Osteocyte (in vitro differentiated cells): Measurements from ENCODE around the gene ACTL8. TPM values are rescaled to one million over a fixed set of nuclear protein-coding genes. Genes with fewer than 3 reads are reported as not detected.

ENCODE experiments used
- DNase-seq: peaks from one replicate; pipeline ENCODE4 v3.0.0; 2021; ENCODE audit warnings: mixed read lengths; ENCODE audit not compliant: unreplicated experiment; ENCODE audit errors: extremely low spot score
- H3K27ac Mint-ChIP-seq: one replicate; pipeline ENCODE4 v1.8.0; 2021; ENCODE audit warnings: mild to moderate bottlenecking, mixed read lengths; ENCODE audit not compliant: unreplicated experiment
- H3K27me3 Mint-ChIP-seq: one replicate; pipeline ENCODE4 v1.8.0; 2021; ENCODE audit warnings: mixed read lengths; ENCODE audit not compliant: unreplicated experiment
- H3K36me3 Mint-ChIP-seq: one replicate; pipeline ENCODE4 v1.8.0; 2021; ENCODE audit warnings: mixed read lengths; ENCODE audit not compliant: unreplicated experiment
- H3K4me1 Mint-ChIP-seq: one replicate; pipeline ENCODE4 v1.8.0; 2021; ENCODE audit warnings: mixed read lengths; ENCODE audit not compliant: unreplicated experiment
- H3K4me3 Mint-ChIP-seq: one replicate; pipeline ENCODE4 v1.8.0; 2021; ENCODE audit warnings: mild to moderate bottlenecking, moderate library complexity, mixed read lengths; ENCODE audit not compliant: unreplicated experiment
- H3K9me3 Mint-ChIP-seq: one replicate; pipeline ENCODE4 v1.8.0; 2021; ENCODE audit warnings: mixed read lengths; ENCODE audit not compliant: unreplicated experiment
- total RNA-seq: library from RNA; stranded (reverse); gene quantifications from 2 replicates; pipeline ENCODE4 v1.2.1, GENCODE V29; 2021
- TF ChIP-seq, protein P1 (sequence below): fragments of 200-600 bp; sonication (generic); IDR thresholded peaks from 2 replicates; pipeline ENCODE4 v1.5.0; 2021; ENCODE audit warnings: antibody characterized with exemption, mild to moderate bottlenecking, moderate library complexity

ACTL8 gene
- total RNA-seq, 1 donor from 2014 or later = not detected

DNA sequence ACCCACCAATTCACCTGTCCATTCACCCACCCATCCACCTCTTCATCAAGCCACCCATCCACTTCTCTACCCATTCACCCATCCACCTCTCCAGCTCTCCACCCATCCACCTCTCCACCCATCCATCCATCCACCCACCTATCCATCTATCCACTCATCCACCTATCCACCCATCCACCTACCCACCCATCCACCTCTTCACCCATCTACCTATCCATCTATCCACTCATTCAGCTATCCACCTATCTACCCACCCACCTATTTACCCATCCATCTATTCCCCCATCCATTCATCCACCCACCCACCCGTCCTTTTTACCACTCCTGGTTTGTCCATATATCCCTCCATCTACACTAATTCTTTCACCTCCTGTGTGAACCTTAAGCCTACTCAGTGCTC, 105.7 kb downstream of the ACTL8 start:
- H3K9me3 Mint-ChIP-seq = no peaks in the 10 kb centered on the region
- DNase-seq = no peak
- TF ChIP-seq, protein P1, sequence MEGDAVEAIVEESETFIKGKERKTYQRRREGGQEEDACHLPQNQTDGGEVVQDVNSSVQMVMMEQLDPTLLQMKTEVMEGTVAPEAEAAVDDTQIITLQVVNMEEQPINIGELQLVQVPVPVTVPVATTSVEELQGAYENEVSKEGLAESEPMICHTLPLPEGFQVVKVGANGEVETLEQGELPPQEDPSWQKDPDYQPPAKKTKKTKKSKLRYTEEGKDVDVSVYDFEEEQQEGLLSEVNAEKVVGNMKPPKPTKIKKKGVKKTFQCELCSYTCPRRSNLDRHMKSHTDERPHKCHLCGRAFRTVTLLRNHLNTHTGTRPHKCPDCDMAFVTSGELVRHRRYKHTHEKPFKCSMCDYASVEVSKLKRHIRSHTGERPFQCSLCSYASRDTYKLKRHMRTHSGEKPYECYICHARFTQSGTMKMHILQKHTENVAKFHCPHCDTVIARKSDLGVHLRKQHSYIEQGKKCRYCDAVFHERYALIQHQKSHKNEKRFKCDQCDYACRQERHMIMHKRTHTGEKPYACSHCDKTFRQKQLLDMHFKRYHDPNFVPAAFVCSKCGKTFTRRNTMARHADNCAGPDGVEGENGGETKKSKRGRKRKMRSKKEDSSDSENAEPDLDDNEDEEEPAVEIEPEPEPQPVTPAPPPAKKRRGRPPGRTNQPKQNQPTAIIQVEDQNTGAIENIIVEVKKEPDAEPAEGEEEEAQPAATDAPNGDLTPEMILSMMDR = no peak
- H3K27me3 Mint-ChIP-seq = peaks cover 2% of the 10 kb centered on the region
- H3K4me3 Mint-ChIP-seq = no peak overlapping the region
- H3K27ac Mint-ChIP-seq = no peak overlapping the region
- no peaks in the 10 kb centered on the region for H3K36me3 Mint-ChIP-seq
- peaks cover under 1% of the 10 kb centered on the region for H3K4me1 Mint-ChIP-seq

DNA sequence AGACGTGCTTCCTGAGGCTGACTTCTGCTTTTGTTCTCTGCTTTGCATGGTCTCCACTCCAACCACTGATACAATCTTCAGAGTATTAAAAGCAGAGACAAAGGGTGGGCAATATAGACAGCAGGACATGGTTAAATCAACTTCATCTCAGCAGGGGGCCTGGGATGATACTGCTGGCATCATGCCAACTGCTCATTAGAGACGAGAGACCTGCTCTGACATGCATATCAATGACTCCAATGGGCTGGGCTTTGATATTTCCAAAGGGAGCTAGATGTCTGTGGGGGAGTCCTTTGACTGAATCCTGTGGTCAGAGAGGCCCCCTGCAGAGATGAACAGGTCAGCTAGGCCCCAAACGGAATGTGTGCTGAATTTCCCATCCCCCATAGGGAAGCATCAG, 106.6 kb downstream of the ACTL8 start:
- peaks cover 2% of the 10 kb centered on the region for H3K27me3 Mint-ChIP-seq
- H3K27ac Mint-ChIP-seq = no peak overlapping the region
- H3K9me3 Mint-ChIP-seq = no peaks in the 10 kb centered on the region
- peaks cover 8% of the 10 kb centered on the region for H3K4me1 Mint-ChIP-seq
- DNase-seq = no peak
- no peak overlapping the region for H3K4me3 Mint-ChIP-seq
- TF ChIP-seq, protein P1 = no peak
- H3K36me3 Mint-ChIP-seq = no peaks in the 10 kb centered on the region

- no peak for DNase-seq
- Mint-ChIP-seq H3K27ac (no peak overlapping the region), H3K4me3 (no peak overlapping the region), H3K9me3 (no peaks in the 10 kb centered on the region), H3K36me3 (no peaks in the 10 kb centered on the region), H3K4me1 (peaks cover 8% of the 10 kb centered on the region), H3K27me3 (peaks cover 2% of the 10 kb centered on the region)
- TF ChIP-seq, protein P1 = no peak
Observed at GRCh38 chr1:17862121-17862520, 107.0 kb downstream of the ACTL8 start.

DNA sequence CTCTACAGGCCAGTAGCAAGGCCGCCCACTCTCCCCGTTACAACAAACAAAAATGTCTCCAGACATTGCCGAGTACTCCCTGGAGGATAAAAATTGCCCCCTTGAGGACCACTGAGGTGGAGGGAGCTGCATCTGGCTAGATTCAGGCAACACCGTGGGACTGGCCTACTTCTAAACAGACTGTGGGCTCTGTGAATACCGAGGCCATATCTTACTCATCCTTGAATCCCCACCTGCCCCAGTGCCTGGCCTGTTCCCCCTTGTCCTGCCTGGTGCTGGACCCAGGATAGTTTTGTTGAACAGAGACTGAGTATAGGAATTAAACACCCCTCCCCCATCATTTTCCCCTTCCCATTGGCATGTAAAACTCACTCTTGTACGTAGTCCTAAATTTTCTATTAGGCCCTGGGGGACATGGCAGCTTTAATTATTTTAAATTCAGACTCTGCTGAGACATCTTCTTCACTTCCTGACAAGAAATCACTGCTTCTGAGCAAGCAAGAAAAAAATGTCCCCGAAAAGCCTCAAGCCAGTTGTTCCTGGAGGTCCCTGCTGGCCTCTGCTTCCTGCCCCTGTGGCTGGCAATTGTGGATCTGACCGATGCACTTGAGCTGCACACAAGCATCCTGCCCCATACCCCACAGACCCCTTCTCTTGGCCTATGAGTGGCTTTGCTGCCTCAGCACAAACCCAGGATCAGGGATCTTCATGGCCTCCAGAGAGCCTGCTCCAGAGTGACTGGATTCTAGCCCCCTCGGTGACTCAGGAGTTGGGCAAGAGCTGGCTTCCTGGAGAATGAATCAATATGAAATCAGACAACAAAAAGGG, 111.0 kb downstream of the ACTL8 start:
- TF ChIP-seq, protein P1 = no peak

DNA sequence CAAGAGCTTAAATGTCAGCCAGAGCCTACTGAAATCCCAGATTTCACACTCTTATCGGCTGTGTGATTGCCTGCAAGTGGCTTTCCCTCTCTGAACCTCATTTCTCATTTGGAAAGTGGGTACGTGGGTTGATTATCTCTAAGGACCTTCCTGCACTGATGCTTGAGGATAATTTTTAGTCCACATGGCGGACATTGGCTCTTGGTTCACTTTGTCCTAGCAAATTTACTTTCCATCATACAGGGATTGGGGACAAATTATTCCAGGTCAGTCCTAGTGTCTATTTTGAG, 111.6 kb downstream of the ACTL8 start:
- Mint-ChIP-seq H3K9me3 (no peaks in the 10 kb centered on the region), H3K4me1 (peaks cover 8% of the 10 kb centered on the region), H3K4me3 (no peak overlapping the region), H3K27me3 (no peaks in the 10 kb centered on the region), H3K36me3 (no peaks in the 10 kb centered on the region), H3K27ac (no peak overlapping the region)
- no peak for DNase-seq
- TF ChIP-seq, protein P1 = no peak

More for the DNA sequence above, 111.0 kb downstream of the ACTL8 start:
- Mint-ChIP-seq H3K9me3 (no peaks in the 10 kb centered on the region), H3K27ac (peak overlapping the region; percentile 57), H3K4me3 (no peak overlapping the region), H3K27me3 (peaks cover under 1% of the 10 kb centered on the region), H3K36me3 (no peaks in the 10 kb centered on the region), H3K4me1 (peaks cover 8% of the 10 kb centered on the region)
- DNase-seq = no peak
